Keratinocyte (primary cell): ENCODE results near the gene QSOX1.

ENCODE experiments used
- EZH2 ChIP-seq: IDR thresholded peaks from one replicate; pipeline ENCODE4 v1.6.1; 2012; ENCODE audit warnings: inconsistent platforms, mild to moderate bottlenecking, low read length, moderate library complexity
- TF ChIP-seq, protein P1 (sequence below), 3 experiments: IDR thresholded peaks in 1 of 3; conservative IDR thresholded peaks in 1 of 3; optimal IDR thresholded peaks in 1 of 3; 2 replicates in 2 of 3; 3 replicates in 1 of 3; pipeline versions ENCODE3 to v1.5.1; 2011; ENCODE audit warnings: low read length in 3 of 3, mild to moderate bottlenecking in 3 of 3, moderate library complexity in 2 of 3, control low read depth in 1 of 3, inconsistent platforms in 1 of 3; ENCODE audit not compliant: insufficient read depth in 2 of 3; ENCODE audit errors: extremely low read depth in 1 of 3

DNA sequence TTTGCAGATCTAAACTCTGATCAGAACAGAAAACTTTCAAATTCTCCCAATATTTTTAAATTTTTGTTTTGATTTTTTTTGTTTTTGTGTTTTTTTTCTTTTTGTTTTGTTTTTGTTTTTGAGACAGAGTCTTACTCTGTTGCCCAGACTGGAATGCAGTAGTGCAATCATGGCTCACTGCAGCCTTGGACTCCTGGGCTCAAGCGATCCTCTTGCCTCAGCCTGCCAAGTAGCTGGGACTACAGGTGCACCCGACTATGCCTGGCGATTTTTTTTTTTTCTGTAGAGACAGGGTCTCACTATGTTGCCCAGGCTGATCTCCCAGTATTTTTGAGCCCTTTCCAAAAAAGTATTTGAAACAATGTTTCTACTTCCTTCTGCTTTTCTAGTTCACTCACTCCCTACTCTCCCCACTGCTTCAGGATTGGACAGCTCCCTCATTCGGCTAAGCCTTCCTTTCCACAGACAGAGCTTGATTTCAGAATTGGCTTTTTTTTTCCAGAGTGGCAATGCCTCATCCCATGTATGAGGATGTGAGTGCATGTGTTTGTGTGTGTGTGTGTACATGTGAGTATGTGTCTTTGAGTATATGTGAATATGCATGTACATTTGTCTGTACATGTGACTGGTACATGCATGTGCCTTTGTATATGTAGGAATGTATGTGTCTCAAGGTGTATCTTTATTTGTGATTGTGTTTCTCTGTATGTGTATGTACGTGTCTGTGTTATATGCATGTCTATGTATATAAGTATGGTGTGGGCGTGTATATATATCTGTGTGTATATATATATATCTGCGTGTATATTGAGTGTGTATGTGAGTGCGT lies 87.3 kb downstream of the QSOX1 start:
- TF ChIP-seq, protein P1, sequence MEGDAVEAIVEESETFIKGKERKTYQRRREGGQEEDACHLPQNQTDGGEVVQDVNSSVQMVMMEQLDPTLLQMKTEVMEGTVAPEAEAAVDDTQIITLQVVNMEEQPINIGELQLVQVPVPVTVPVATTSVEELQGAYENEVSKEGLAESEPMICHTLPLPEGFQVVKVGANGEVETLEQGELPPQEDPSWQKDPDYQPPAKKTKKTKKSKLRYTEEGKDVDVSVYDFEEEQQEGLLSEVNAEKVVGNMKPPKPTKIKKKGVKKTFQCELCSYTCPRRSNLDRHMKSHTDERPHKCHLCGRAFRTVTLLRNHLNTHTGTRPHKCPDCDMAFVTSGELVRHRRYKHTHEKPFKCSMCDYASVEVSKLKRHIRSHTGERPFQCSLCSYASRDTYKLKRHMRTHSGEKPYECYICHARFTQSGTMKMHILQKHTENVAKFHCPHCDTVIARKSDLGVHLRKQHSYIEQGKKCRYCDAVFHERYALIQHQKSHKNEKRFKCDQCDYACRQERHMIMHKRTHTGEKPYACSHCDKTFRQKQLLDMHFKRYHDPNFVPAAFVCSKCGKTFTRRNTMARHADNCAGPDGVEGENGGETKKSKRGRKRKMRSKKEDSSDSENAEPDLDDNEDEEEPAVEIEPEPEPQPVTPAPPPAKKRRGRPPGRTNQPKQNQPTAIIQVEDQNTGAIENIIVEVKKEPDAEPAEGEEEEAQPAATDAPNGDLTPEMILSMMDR (optimal IDR thresholded peaks at IDR 0.05 in 1 of 3, IDR thresholded peaks at IDR 0.05 in 1 of 3, conservative IDR thresholded peaks at IDR 0.05 in 1 of 3; ENCODE audit: extremely low read depth in 1 of 3, insufficient read depth in 2 of 3, low read length in 3 of 3) = no peak
- TF ChIP-seq EZH2 = no peak
